Measurements from ENCODE around the gene CFAP210.

DNA sequence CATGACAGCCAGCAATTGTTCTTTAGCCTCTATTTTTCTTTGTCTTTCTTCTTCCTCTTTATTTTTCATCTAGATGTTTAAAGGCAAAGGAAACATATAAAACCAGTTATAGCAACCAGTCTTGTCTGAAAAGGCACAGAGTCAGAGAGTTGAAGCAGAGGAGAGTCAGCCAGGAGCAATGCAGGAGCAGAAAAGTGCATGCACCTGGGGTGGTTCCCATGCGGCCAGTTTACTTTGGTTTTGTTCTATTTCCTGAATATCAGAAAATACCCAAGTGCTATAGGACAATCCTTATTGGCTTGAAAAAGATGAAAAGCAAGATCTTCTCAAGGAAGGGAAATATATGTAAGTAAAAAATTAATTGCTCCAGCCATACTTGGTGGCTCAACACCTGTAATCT lies 44.9 kb downstream of the CFAP210 start:
- TF ChIP-seq, protein P1, sequence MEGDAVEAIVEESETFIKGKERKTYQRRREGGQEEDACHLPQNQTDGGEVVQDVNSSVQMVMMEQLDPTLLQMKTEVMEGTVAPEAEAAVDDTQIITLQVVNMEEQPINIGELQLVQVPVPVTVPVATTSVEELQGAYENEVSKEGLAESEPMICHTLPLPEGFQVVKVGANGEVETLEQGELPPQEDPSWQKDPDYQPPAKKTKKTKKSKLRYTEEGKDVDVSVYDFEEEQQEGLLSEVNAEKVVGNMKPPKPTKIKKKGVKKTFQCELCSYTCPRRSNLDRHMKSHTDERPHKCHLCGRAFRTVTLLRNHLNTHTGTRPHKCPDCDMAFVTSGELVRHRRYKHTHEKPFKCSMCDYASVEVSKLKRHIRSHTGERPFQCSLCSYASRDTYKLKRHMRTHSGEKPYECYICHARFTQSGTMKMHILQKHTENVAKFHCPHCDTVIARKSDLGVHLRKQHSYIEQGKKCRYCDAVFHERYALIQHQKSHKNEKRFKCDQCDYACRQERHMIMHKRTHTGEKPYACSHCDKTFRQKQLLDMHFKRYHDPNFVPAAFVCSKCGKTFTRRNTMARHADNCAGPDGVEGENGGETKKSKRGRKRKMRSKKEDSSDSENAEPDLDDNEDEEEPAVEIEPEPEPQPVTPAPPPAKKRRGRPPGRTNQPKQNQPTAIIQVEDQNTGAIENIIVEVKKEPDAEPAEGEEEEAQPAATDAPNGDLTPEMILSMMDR (IDR thresholded peaks at IDR 0.05): no peak
- no peak for TF ChIP-seq EZH2 (IDR thresholded peaks at IDR 0.05)
